ENCODE data around the gene SHKBP1.
"Not testable (repeated sequence)": the region's sequence is repeated elsewhere in the genome, so short reads cannot be mapped to it uniquely, and the experiment has no call there.

The SHKBP1 gene
- long read RNA-seq, donor 1, transcript SHKBP1-201 (18 exons, 2,363 nt): major isoform, 9 of 11 reads
- long read RNA-seq, donor 1, partial matches to known transcripts: 0 of 11 reads
- long read RNA-seq, donor 1, other reads (novel, unspliced or antisense): 0 of 11 reads
- long read RNA-seq, donor 2, transcript SHKBP1-201 (18 exons, 2,363 nt): major isoform, 5 of 6 reads
- long read RNA-seq, donor 2, partial matches to known transcripts: 0 of 6 reads
- long read RNA-seq, donor 2, other reads (novel, unspliced or antisense): 0 of 6 reads
- long read RNA-seq, donor 3, partial matches to known transcripts: 0 of 4 reads
- long read RNA-seq, donor 3, other reads (novel, unspliced or antisense): 0 of 4 reads
- long read RNA-seq, donor 4, transcript SHKBP1-201 (18 exons, 2,363 nt): major isoform, 5 of 9 reads
- long read RNA-seq, donor 4, partial matches to known transcripts: 0 of 9 reads
- long read RNA-seq, donor 4, other reads (novel, unspliced or antisense): 0 of 9 reads
- long read RNA-seq, donor 5, transcript SHKBP1-201 (18 exons, 2,363 nt): major isoform, 11 of 14 reads
- long read RNA-seq, donor 5, partial matches to known transcripts: 0 of 14 reads
- long read RNA-seq, donor 5, other reads (novel, unspliced or antisense): 0 of 14 reads
- long read RNA-seq, donor 6, transcript SHKBP1-201 (18 exons, 2,363 nt): major isoform, 7 of 8 reads
- long read RNA-seq, donor 6, partial matches to known transcripts: 0 of 8 reads
- long read RNA-seq, donor 6, other reads (novel, unspliced or antisense): 0 of 8 reads
- long read RNA-seq, donor 7: 0 reads
- long read RNA-seq, donor 8, transcript SHKBP1-201 (18 exons, 2,363 nt): major isoform, 16 of 16 reads
- long read RNA-seq, donor 8, partial matches to known transcripts: 0 of 16 reads
- long read RNA-seq, donor 8, other reads (novel, unspliced or antisense): 0 of 16 reads

- DNase-seq: peak; percentile 90
Observed at GRCh38 chr19:40576585-40577451, at the start of gene SHKBP1. TSS of gene SHKBP1 (plus strand) at chr19:40576873. CDS start at chr19:40576900, 27 bp downstream.

- no peak for DNase-seq
Observed at GRCh38 chr19:40528078-40528477, 48.6 kb upstream of the SHKBP1 start.

- no peak for DNase-seq
Observed at GRCh38 chr19:40528533-40529092, 48.1 kb upstream of the SHKBP1 start.

- peak; percentile 78 for DNase-seq
Observed at GRCh38 chr19:40529093-40529954, 47.3 kb upstream of the SHKBP1 start.

GRCh38 chr19:40530091-40530901 lies 46.4 kb upstream of the SHKBP1 start:
- DNase-seq: no peak

GRCh38 chr19:40533508-40533907 lies 43.2 kb upstream of the SHKBP1 start:
- no peak for DNase-seq

GRCh38 chr19:40534148-40534547 lies 42.5 kb upstream of the SHKBP1 start:
- no peak for DNase-seq

GRCh38 chr19:40539070-40539469 lies 37.6 kb upstream of the SHKBP1 start:
- DNase-seq: no peak

- DNase-seq: peak; percentile 33
Observed at GRCh38 chr19:40542202-40542859, 34.3 kb upstream of the SHKBP1 start.

- DNase-seq: no peak
Observed at GRCh38 chr19:40543029-40543597, 33.6 kb upstream of the SHKBP1 start.

- not testable (repeated sequence) for DNase-seq
Observed at GRCh38 chr19:40546153-40546841, 30.4 kb upstream of the SHKBP1 start.

GRCh38 chr19:40547190-40547589 lies 29.5 kb upstream of the SHKBP1 start:
- DNase-seq: not testable (repeated sequence)

- no peak for DNase-seq
Observed at GRCh38 chr19:40547836-40548235, 28.8 kb upstream of the SHKBP1 start.

- DNase-seq: peak; percentile 49
Observed at GRCh38 chr19:40549007-40549708, 27.5 kb upstream of the SHKBP1 start.

- DNase-seq: no peak
Observed at GRCh38 chr19:40550951-40551350, 25.7 kb upstream of the SHKBP1 start.

- DNase-seq: no peak
Observed at GRCh38 chr19:40552848-40553247, 23.8 kb upstream of the SHKBP1 start.
